GM19324 (cell line): ENCODE data around the gene KREMEN2.
"Not testable (repeated sequence)": the region's sequence is repeated elsewhere in the genome, so short reads cannot be mapped to it uniquely, and the experiment has no call there.

Experiments
- ATAC-seq: cut with Tn5 transposase; IDR thresholded peaks from one replicate; pipeline ENCODE4 v1.9.1; 2021; ENCODE audit warnings: mild to moderate bottlenecking, moderate library complexity; ENCODE audit not compliant: unreplicated experiment, low FRiP score

The KREMEN2 gene

GRCh38 chr16:2963723-2964474 lies at the start of gene KREMEN2:
KREMEN2 (plus strand) TSS chr16:2964275; CDS start chr16:2964521, 246 bp downstream.
- ATAC-seq, result no peak

- no peak for ATAC-seq
These were observed 48.7 kb upstream of the KREMEN2 start for GRCh38 chr16:2915196-2915929.

- no peak for ATAC-seq
These were observed 44.4 kb upstream of the KREMEN2 start for GRCh38 chr16:2919511-2920255.

GRCh38 chr16:2923481-2923880 lies 40.6 kb upstream of the KREMEN2 start:
- no peak for ATAC-seq

GRCh38 chr16:2924901-2925755 lies 38.9 kb upstream of the KREMEN2 start:
- ATAC-seq, result no peak

GRCh38 chr16:2925951-2926649 lies 38.0 kb upstream of the KREMEN2 start:
- no peak for ATAC-seq

GRCh38 chr16:2926650-2926999 lies 37.5 kb upstream of the KREMEN2 start:
- ATAC-seq, result no peak

GRCh38 chr16:2927010-2927646 lies 36.9 kb upstream of the KREMEN2 start:
- ATAC-seq, result peak; percentile 57

GRCh38 chr16:2928151-2928550 lies 35.9 kb upstream of the KREMEN2 start:
- ATAC-seq, result not testable (repeated sequence)

GRCh38 chr16:2928796-2929195 lies 35.3 kb upstream of the KREMEN2 start:
- ATAC-seq, result no peak

GRCh38 chr16:2929693-2930092 lies 34.4 kb upstream of the KREMEN2 start:
- ATAC-seq, result no peak

- ATAC-seq, result no peak
These were observed 33.8 kb upstream of the KREMEN2 start for GRCh38 chr16:2930236-2930635.

- ATAC-seq, result not testable (repeated sequence)
These were observed 32.7 kb upstream of the KREMEN2 start for GRCh38 chr16:2931231-2931914.

GRCh38 chr16:2933136-2933535 lies 30.9 kb upstream of the KREMEN2 start:
- no peak for ATAC-seq

- no peak for ATAC-seq
These were observed 30.4 kb upstream of the KREMEN2 start for GRCh38 chr16:2933701-2934100.

GRCh38 chr16:2934450-2934849 lies 29.6 kb upstream of the KREMEN2 start:
- no peak for ATAC-seq

- no peak for ATAC-seq
These were observed 27.6 kb upstream of the KREMEN2 start for GRCh38 chr16:2936436-2937011.

GRCh38 chr16:2937170-2937569 lies 26.9 kb upstream of the KREMEN2 start:
- no peak for ATAC-seq
